Measurements from ENCODE around the gene KRT2. TPM values are rescaled to one million over a fixed set of nuclear protein-coding genes. Genes with fewer than 3 reads are reported as not detected.

Gene KRT2
- total and polyA plus RNA-seq, 7 experiments from 2014 or later = 0.29 to 4.7 (median 2.2) TPM; not detected in 1

DNA sequence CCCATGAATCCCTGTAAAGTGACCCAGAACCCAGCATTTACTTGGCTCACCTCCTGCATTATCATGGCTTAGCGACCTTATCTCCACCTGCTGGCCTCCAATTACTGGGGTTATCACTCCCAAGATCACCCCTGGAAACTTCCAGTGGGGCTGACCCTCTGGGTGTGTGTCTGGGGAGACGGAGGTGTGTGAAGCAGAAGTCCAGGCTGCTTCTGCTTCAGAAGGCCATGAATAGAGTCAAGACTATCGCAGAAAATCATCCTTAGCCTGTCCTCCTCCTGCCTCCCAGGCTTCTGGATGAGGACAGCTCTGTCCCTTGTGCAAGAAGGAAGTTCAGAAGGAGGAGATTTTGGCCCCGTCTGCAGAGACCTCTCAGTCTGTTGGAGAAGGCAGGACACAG lies 50.3 kb downstream of the KRT2 start:
- peaks cover 0 to 46% of the 10 kb centered on the region in 2 donors for H3K4me1 ChIP-seq (ENCODE audit: control insufficient read depth in 2 of 2, insufficient read depth in 2 of 2, low read length in 2 of 2)
- peaks cover 0 to 31% (median 0%) of the 10 kb centered on the region in 5 donors for H3K27me3 Mint-ChIP-seq
- H3K27me3 ChIP-seq (ENCODE audit: control insufficient read depth in 2 of 2, insufficient read depth in 2 of 2, low read length in 2 of 2) = no peaks in the 10 kb centered on the region
- DNase-seq (peak in 1 of 9 donors; percentile 15), ATAC-seq (no peak)
- no peaks in the 10 kb centered on the region for H3K36me3 ChIP-seq (ENCODE audit: control insufficient read depth in 2 of 3, insufficient read depth in 3 of 3, low read length in 3 of 3)
- H3K9me3 Mint-ChIP-seq = peaks cover 0 to 4% (median 0%) of the 10 kb centered on the region in 11 donors
- peaks cover 5 to 28% (median 12%) of the 10 kb centered on the region in 5 donors for H3K36me3 Mint-ChIP-seq
- no peak overlapping the region for H3K27ac ChIP-seq (ENCODE audit: low read depth, low read length)
- intact Hi-C loops (cut with micrococcal nuclease) = no loop called here
- no peak overlapping the region for H3K4me3 ChIP-seq (ENCODE audit: low read length)
- no peaks in the 10 kb centered on the region for H3K9me3 ChIP-seq (ENCODE audit: control insufficient read depth in 2 of 3, low read length in 3 of 3)
- ChIA-PET POLR2A (interaction anchor here (2.1 kb wide), 1 partner anchor 13 kb away, joined by 5 read pairs; no protein-coding TSS in a partner anchor), CTCF (no interaction called here)
- peaks cover 20 to 79% (median 66%) of the 10 kb centered on the region in 7 donors for H3K4me1 Mint-ChIP-seq
- peak overlapping the region in 7 of 9 donors; percentile 24 to 97 (median 59) for H3K27ac Mint-ChIP-seq
- peak overlapping the region in 4 of 10 donors; percentile 56 to 71 (median 65) for H3K4me3 Mint-ChIP-seq

DNA sequence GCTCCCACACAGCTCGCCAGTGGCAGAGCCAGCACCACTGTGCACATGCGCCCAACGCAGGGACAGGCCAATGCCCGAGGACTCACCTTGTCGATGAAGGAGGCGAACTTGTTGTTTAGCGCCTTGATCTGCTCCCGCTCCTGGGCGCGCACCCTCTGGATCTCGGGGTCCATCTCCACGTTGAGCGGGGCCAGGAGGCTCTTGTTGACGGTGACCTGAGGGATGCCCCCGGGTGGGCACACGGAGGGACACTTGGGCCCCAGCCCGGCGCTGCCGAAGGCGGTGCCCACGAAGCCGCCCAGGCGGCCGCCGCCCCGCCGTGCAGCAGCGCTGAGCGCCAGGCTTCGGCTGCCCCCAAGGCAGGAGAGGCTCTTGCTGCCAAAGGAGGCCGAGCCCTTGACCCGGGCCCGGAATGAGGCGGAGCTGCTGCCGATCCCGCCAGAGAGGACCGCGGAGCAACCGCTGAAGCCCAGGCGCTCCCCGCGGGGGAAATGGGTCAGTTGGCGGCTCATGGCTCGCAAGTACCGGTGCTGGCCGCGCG lies 51.0 kb downstream of the KRT2 start, which contains the start of gene KRT72:
Gene KRT72, minus strand, starts transcription at position 523 of the 541 bp plus-strand sequence. Its CDS starts 11 bp downstream, at position 512.
- POLR2A ChIA-PET = interaction anchor here (2.1 to 2.3 kb wide), 2 partner anchors 9 to 12 kb away, joined by 5 to 10 read pairs; no protein-coding TSS in a partner anchor
- DNase-seq (peak in 1 of 9 donors; percentile 12), ATAC-seq (no peak)
- no peak within 1 kb of the TSS for H3K4me3 ChIP-seq (ENCODE audit: low read length)
- peaks cover 0 to 32% (median 0%) of the 10 kb centered on the region in 5 donors for H3K27me3 Mint-ChIP-seq
- no peak within 1 kb of the TSS for H3K27ac ChIP-seq (ENCODE audit: low read depth, low read length)
- no peaks in the 10 kb centered on the region for H3K36me3 ChIP-seq (ENCODE audit: control insufficient read depth in 2 of 3, insufficient read depth in 3 of 3, low read length in 3 of 3)
- H3K9me3 Mint-ChIP-seq = peaks cover 0 to 4% (median 0%) of the 10 kb centered on the region in 11 donors
- no peaks in the 10 kb centered on the region for H3K27me3 ChIP-seq (ENCODE audit: control insufficient read depth in 2 of 2, insufficient read depth in 2 of 2, low read length in 2 of 2)
- CTCF ChIA-PET = no interaction called here
- no peaks in the 10 kb centered on the region for H3K9me3 ChIP-seq (ENCODE audit: control insufficient read depth in 2 of 3, low read length in 3 of 3)
- H3K36me3 Mint-ChIP-seq = peaks cover 5 to 28% (median 12%) of the 10 kb centered on the region in 5 donors
- peak within 1 kb of the TSS in 8 of 9 donors; percentile 37 to 97 (median 93) for H3K27ac Mint-ChIP-seq
- H3K4me3 Mint-ChIP-seq = peak within 1 kb of the TSS in 6 of 10 donors; percentile 29 to 71 (median 64)
- H3K4me1 Mint-ChIP-seq = peaks cover 18 to 72% (median 61%) of the 10 kb centered on the region in 7 donors
- H3K4me1 ChIP-seq (ENCODE audit: control insufficient read depth in 2 of 2, insufficient read depth in 2 of 2, low read length in 2 of 2) = peaks cover 0 to 40% of the 10 kb centered on the region in 2 donors
- intact Hi-C loops (cut with micrococcal nuclease) = no loop called here

DNA sequence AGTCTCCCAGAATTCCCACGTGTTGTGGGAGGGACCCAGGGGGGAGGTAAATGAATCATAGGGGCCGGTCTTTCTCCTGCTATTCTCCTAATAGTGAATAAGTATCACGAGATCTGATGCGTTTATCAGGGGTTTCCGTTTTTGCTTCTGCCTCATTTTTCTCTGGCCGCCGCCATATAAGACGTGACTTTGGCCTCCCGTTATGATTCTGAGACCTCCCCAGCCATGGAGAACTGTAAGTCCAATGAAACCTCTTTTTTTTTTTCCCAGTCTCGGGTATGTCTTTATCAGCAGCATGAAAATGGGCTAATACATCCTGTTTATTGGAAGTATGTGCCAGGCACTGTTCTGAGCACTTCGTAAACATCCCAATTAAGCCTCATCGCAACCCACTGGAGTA lies 51.5 kb downstream of the KRT2 start:
- H3K4me3 ChIP-seq (ENCODE audit: low read length) = no peak overlapping the region
- intact Hi-C loops (cut with micrococcal nuclease) = no loop called here
- H3K36me3 ChIP-seq (ENCODE audit: control insufficient read depth in 2 of 3, insufficient read depth in 3 of 3, low read length in 3 of 3) = no peaks in the 10 kb centered on the region
- DNase-seq (no peak), ATAC-seq (no peak)
- Mint-ChIP-seq H3K36me3 (peaks cover 5 to 29% (median 9%) of the 10 kb centered on the region in 5 donors), H3K27ac (peak overlapping the region in 4 of 9 donors; percentile 37 to 63 (median 52)), H3K4me3 (no peak overlapping the region), H3K9me3 (peaks cover 0 to 1% (median 0%) of the 10 kb centered on the region in 11 donors), H3K4me1 (peaks cover 14 to 67% (median 55%) of the 10 kb centered on the region in 7 donors), H3K27me3 (peaks cover 0 to 37% (median 0%) of the 10 kb centered on the region in 5 donors)
- H3K9me3 ChIP-seq (ENCODE audit: control insufficient read depth in 2 of 3, low read length in 3 of 3) = no peaks in the 10 kb centered on the region
- ChIA-PET POLR2A (interaction anchor here (1.1 to 2.3 kb wide), 2 partner anchors 10 to 32 kb away, joined by 3 to 10 read pairs; no protein-coding TSS in a partner anchor), CTCF (interaction anchor here (1.9 kb wide), 1 partner anchor 10 kb away, joined by 7 read pairs; no protein-coding TSS in a partner anchor)
- no peaks in the 10 kb centered on the region for H3K27me3 ChIP-seq (ENCODE audit: control insufficient read depth in 2 of 2, insufficient read depth in 2 of 2, low read length in 2 of 2)
- no peak overlapping the region for H3K27ac ChIP-seq (ENCODE audit: low read depth, low read length)
- peaks cover 0 to 34% of the 10 kb centered on the region in 2 donors for H3K4me1 ChIP-seq (ENCODE audit: control insufficient read depth in 2 of 2, insufficient read depth in 2 of 2, low read length in 2 of 2)

DNA sequence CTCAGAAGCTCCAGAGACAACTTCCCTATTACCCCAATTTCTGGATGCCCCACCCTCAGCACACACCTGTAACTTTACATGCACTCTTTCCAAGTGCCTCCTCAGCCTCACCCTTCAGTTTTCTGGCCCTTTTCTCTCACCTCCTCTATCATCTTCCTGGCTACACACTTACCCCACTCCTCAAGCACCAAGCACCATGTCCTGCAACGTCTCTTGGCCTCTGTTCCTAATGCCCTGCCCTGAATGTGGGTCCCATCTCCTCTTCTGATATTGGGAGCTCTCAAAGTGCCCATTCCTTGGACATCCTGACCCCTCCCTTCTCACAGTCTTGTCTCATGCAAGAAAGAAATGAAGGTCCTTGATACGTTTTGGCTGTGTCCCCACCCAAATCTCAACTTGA lies 51.9 kb downstream of the KRT2 start:
- no peaks in the 10 kb centered on the region for H3K27me3 ChIP-seq (ENCODE audit: control insufficient read depth in 2 of 2, insufficient read depth in 2 of 2, low read length in 2 of 2)
- no peaks in the 10 kb centered on the region for H3K36me3 ChIP-seq (ENCODE audit: control insufficient read depth in 2 of 3, insufficient read depth in 3 of 3, low read length in 3 of 3)
- no peak overlapping the region for H3K27ac ChIP-seq (ENCODE audit: low read depth, low read length)
- ATAC-seq = no peak
- no peaks in the 10 kb centered on the region for H3K9me3 ChIP-seq (ENCODE audit: control insufficient read depth in 2 of 3, low read length in 3 of 3)
- H3K4me3 ChIP-seq (ENCODE audit: low read length) = no peak overlapping the region
- DNase-seq = no peak
- ChIA-PET POLR2A (interaction anchor here (1.1 to 2.3 kb wide), 3 partner anchors 8 to 33 kb away, joined by 3 to 10 read pairs (median 6); no protein-coding TSS in a partner anchor), CTCF (interaction anchor here (0.7 to 1.9 kb wide), 2 partner anchors 11 kb away, joined by 3 to 7 read pairs; no protein-coding TSS in a partner anchor)
- Mint-ChIP-seq H3K27me3 (peaks cover 0 to 39% (median 0%) of the 10 kb centered on the region in 5 donors), H3K36me3 (peaks cover 3 to 29% (median 9%) of the 10 kb centered on the region in 5 donors), H3K9me3 (peaks cover 0 to 1% (median 0%) of the 10 kb centered on the region in 11 donors), H3K4me1 (peaks cover 11 to 63% (median 51%) of the 10 kb centered on the region in 7 donors), H3K27ac (peak overlapping the region in 6 of 9 donors; percentile 7 to 86 (median 41)), H3K4me3 (no peak overlapping the region)
- intact Hi-C loops (cut with micrococcal nuclease) = no loop called here
- H3K4me1 ChIP-seq (ENCODE audit: control insufficient read depth in 2 of 2, insufficient read depth in 2 of 2, low read length in 2 of 2) = peaks cover 0 to 30% of the 10 kb centered on the region in 2 donors

DNA sequence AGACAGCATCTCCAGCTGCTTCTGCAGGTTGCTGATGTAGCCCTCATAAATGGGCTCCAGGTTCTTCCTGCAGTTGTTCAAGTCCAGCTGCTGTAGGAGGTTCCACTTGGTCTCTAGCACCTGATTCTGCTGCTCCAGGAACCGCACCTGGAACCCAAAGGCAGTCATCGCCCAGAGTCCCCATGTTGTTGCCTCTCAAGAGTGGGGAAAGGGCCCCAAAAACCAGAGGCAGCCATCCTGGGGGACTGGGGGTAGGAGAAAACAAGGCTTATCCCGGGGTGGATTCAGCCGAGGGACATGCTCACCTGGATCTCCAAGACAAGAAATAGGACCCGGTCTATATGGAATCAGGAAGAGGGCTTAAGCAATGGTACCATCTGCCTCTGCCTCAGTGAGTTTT lies 53.0 kb downstream of the KRT2 start:
- Histone ChIP-seq H3K4me1 (ENCODE audit: control insufficient read depth in 2 of 2, insufficient read depth in 2 of 2, low read length in 2 of 2) (peaks cover 0 to 21% of the 10 kb centered on the region in 2 donors), H3K36me3 (ENCODE audit: control insufficient read depth in 2 of 3, insufficient read depth in 3 of 3, low read length in 3 of 3) (no peaks in the 10 kb centered on the region), H3K9me3 (ENCODE audit: control insufficient read depth in 2 of 3, low read length in 3 of 3) (no peaks in the 10 kb centered on the region), H3K27me3 (ENCODE audit: control insufficient read depth in 2 of 2, insufficient read depth in 2 of 2, low read length in 2 of 2) (no peaks in the 10 kb centered on the region), H3K27ac (ENCODE audit: low read depth, low read length) (no peak overlapping the region), H3K4me3 (ENCODE audit: low read length) (no peak overlapping the region)
- Mint-ChIP-seq H3K4me3 (no peak overlapping the region), H3K27me3 (peaks cover 0 to 43% (median 0%) of the 10 kb centered on the region in 5 donors), H3K9me3 (peaks cover 0 to 1% (median 0%) of the 10 kb centered on the region in 11 donors), H3K27ac (peak overlapping the region in 3 of 9 donors; percentile 32 to 71 (median 67)), H3K4me1 (peaks cover 4 to 52% (median 40%) of the 10 kb centered on the region in 7 donors), H3K36me3 (peaks cover 0 to 34% (median 9%) of the 10 kb centered on the region in 5 donors)
- ChIA-PET POLR2A (interaction anchor here (1.0 to 2.3 kb wide), 3 partner anchors 9 to 11 kb away, joined by 3 to 10 read pairs (median 6); no protein-coding TSS in a partner anchor), CTCF (interaction anchor here (1.9 kb wide), 1 partner anchor 12 kb away, joined by 7 read pairs; no protein-coding TSS in a partner anchor)
- intact Hi-C loops (cut with micrococcal nuclease) = no loop called here
- ATAC-seq = no peak
- DNase-seq = no peak
